GM12874 (cell line): Measurements from ENCODE around the gene SELENOI.

Source experiments
- TF ChIP-seq, protein P1 (sequence below): IDR thresholded peaks from 2 replicates; pipeline ENCODE4 v1.5.1; 2011; ENCODE audit warnings: low read depth, mild to moderate bottlenecking, control low read depth, low read length, moderate library complexity; ENCODE audit not compliant: insufficient read depth

Gene SELENOI

GRCh38 chr2:26330604-26331003 lies 15.3 kb upstream of the SELENOI start:
- TF ChIP-seq, protein P1, sequence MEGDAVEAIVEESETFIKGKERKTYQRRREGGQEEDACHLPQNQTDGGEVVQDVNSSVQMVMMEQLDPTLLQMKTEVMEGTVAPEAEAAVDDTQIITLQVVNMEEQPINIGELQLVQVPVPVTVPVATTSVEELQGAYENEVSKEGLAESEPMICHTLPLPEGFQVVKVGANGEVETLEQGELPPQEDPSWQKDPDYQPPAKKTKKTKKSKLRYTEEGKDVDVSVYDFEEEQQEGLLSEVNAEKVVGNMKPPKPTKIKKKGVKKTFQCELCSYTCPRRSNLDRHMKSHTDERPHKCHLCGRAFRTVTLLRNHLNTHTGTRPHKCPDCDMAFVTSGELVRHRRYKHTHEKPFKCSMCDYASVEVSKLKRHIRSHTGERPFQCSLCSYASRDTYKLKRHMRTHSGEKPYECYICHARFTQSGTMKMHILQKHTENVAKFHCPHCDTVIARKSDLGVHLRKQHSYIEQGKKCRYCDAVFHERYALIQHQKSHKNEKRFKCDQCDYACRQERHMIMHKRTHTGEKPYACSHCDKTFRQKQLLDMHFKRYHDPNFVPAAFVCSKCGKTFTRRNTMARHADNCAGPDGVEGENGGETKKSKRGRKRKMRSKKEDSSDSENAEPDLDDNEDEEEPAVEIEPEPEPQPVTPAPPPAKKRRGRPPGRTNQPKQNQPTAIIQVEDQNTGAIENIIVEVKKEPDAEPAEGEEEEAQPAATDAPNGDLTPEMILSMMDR: no peak

GRCh38 chr2:26333293-26333692 lies 12.7 kb upstream of the SELENOI start:
- TF ChIP-seq, protein P1: no peak

DNA sequence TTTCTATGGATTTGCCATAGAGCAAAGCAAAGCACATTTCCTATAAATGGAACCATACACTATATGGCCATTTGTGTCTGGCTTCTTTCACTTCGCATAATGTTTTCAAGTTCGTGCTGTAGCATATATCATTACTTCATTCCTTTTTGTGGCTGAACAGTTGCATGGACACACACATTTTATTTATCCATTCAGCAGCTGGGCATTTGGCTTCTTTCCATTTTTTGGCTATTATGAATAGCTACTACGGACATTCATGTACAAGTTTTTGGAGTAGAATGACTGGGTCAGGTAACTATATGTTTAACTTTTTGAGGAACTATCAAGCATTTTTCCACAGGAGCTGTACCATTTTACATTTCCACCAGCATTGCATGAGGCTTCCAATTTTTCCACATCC lies 10.7 kb upstream of the SELENOI start:
- TF ChIP-seq, protein P1: no peak

GRCh38 chr2:26336719-26337118 lies 9.2 kb upstream of the SELENOI start:
- TF ChIP-seq, protein P1: no peak

DNA sequence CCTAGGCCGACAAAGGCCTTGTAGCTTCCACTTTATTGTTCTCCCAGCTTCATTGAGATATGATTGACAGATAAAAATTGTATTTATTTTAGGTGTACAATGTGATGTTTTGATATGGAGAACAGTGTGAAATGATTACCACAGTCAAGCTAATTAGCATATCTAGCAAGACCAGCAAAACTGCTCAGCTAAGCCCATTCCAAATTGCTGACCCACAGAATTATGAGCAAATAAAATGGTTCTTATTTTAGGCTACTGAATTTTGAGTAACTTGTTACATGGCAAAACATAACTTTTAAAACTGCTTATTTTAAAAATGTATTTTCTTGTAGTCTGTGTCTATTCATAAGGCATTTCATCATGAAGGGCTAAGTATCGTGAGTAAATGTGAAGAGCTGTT lies 8.6 kb upstream of the SELENOI start:
- TF ChIP-seq, protein P1: no peak

DNA sequence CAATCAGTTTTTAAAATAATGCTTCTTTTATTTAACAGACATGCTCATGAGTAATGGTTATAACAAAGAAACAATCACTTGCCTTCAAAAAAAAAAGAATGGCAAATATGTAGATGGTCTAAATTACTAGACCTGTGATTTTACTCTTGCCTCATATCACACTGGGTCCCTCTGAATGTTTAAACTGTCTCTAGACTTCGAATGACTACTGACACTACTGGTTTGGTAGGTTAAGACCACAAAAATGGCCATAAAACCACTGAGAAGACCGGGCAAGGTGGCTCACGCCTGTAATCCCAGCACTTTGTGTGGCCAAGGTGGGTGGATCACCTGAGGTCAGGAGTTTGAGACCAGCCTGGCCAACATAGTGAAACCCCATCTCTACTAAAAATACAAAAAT lies 5.1 kb upstream of the SELENOI start:
- TF ChIP-seq, protein P1: no peak

- TF ChIP-seq, protein P1: no peak
Observed at GRCh38 chr2:26344581-26345282, 1.2 kb upstream of the SELENOI start.
